MM.1S (cell line): Measurements from ENCODE around the gene BCR.

Experiments
- CTCF ChIP-seq: fragments of 300-600 bp; sonication (generic); IDR thresholded peaks from 2 replicates; pipeline ENCODE4 v1.5.1; 2016; ENCODE audit warnings: antibody characterized with exemption, low read length, mixed read lengths
- EZH2 ChIP-seq: fragments of 300-600 bp; sonication (generic); optimal IDR thresholded peaks from 2 replicates; pipeline ENCODE3; 2017; ENCODE audit warnings: low read depth, mild to moderate bottlenecking, antibody characterized with exemption, low read length, mixed read lengths
- EZH2phosphoT487 ChIP-seq: fragments of 300-600 bp; sonication (generic); IDR thresholded peaks from 2 replicates; pipeline ENCODE4 v1.6.1; 2018; ENCODE audit warnings: antibody characterized with exemption, low read length

GRCh38 chr22:23222793-23223568 lies 42.7 kb downstream of the BCR start:
- TF ChIP-seq CTCF: no peak
- TF ChIP-seq EZH2: no peak
- TF ChIP-seq EZH2phosphoT487: no peak
